Esophagus mucosa (tissue), 1 donor: ENCODE measurements around the gene IFNA1. TPM values are rescaled to one million over a fixed set of nuclear protein-coding genes. Genes with fewer than 3 reads are reported as not detected.

Experiments used
- ATAC-seq: fragments of 200-7000 bp; cut with Tn5 transposase; one replicate; pipeline ENCODE4 v1.9.1; 2020
- total RNA-seq: library from RNA; stranded (reverse); gene quantifications from one replicate; pipeline ENCODE4 v1.2.4, GENCODE V29; 2023
- donor health status: DM: yes; HTN: yes; CAD: no.

The IFNA1 gene
- total RNA-seq, 1 donor from 2014 or later = not detected

GRCh38 chr9:21449312-21449711, 9.1 kb downstream of the IFNA1 start:
- peak; percentile 64 for ATAC-seq

GRCh38 chr9:21450733-21451394, 10.6 kb downstream of the IFNA1 start:
- ATAC-seq = no peak

DNA sequence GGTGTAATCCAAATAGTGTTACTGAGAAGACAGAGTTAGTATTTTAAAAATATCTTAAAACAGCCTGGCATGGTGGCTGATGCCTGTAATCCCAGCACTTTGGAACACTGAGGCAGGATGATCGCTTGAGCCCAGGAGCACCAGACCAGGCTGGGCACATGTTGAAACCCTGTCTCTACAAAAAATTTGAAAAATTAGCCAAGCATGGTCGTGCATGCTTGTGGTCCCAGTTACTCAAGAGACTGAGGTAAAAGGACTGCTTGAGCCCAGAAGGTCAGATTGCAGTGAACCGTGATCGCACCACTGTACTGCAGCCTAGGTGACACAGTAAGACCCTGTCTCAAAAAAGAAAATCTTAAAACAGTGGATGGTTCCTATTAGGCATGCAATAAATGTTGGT, 12.4 kb downstream of the IFNA1 start:
- ATAC-seq = no peak

DNA sequence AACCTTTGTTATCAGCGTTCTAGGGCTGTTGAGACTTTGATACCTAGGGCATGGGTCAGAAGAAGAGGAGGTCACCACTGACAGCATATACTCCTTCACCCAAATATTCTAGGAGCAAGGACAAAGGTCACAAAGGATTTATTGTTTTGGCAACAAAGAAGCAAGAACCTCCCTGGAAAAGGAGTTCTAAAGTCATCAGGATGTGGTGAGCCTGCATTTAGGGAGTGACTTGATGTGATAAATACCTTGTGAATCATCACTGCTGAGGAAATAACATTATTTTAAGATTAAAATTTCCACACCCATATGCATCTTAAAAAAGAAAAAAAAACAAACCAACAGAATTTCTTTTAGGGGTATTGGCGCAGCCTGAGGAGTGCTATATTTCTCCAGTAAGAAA, 13.9 kb downstream of the IFNA1 start:
- ATAC-seq = no peak

DNA sequence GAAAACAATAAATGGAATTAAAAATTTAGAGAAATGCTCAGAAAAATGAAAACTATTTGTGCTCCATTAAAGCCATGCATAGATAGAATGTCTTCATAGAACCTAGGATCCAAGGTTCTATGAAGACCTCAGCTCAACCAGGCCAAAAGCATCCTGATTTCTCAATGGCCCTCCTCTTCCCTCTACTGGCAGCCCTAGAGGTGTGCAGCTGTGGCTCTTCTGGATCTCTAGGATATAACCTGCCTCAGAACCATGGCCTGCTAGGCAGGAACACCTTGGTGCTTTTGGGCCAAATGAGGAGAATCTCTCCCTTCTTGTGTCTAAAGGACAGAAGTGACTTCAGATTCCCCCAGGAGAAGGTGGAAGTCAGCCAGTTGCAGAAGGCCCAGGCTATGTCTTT, 15.1 kb downstream of the IFNA1 start:
- peak; percentile 74 for ATAC-seq

GRCh38 chr9:21461377-21461776, 21.1 kb downstream of the IFNA1 start:
- ATAC-seq = no peak

- ATAC-seq = no peak
Observed at GRCh38 chr9:21465138-21465537, 24.9 kb downstream of the IFNA1 start.

GRCh38 chr9:21465859-21466518, 25.8 kb downstream of the IFNA1 start:
- peak; percentile 74 for ATAC-seq

DNA sequence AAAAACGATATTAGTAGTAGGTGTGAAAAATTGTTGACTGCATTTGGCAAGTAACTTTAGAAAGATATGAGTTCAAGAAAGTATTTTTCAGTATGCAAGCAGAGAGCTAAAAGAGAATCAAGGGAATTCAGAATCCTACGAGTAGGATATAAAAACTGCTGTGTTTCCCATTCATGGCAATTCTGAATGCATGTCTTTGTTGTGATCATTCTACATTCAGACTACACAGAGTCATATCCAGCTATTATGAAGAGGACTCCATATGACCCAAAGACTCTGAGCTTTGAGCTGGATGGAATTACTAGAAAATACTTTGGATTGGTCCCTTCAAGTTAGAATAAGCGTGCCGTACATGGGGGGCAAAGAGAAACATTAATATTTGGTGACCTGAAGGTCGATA, 29.9 kb downstream of the IFNA1 start:
- no peak for ATAC-seq

GRCh38 chr9:21473236-21473635, 33.0 kb downstream of the IFNA1 start:
- ATAC-seq = no peak

GRCh38 chr9:21477466-21477865, 37.2 kb downstream of the IFNA1 start:
- no peak for ATAC-seq

DNA sequence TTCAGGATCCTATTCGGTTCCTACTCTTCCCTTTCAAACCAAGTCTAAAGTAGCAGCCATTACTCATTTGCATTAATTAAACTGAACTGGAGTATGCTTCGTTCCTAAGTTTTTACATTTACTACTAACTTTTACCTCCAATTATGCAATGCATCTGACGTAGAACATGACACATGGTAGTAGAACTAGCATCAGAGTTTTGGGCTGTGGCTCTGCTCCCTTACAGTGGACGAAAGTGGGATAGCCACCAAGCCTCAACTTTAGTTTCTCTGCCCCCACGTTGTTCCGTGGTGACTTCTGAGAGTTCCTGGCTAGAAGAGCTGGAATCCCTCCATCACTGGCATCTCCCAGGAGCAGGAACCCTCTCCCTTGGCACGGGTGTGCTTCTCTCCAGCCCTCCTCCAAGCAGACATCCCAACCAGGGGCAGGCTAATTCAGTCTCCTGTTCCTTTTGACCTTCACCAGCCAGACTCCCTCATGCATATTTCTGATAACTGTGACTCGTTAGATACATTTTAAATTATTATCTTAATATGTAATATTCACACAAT, 39.0 kb downstream of the IFNA1 start:
- ATAC-seq = no peak

GRCh38 chr9:21481470-21482056, 41.3 kb downstream of the IFNA1 start:
- ATAC-seq = no peak

- no peak for ATAC-seq
Observed at GRCh38 chr9:21482213-21482612, 42.0 kb downstream of the IFNA1 start, which contains the start of gene IFNE. IFNE (minus strand) TSS chr9:21482313; CDS start chr9:21481694, 619 bp downstream.

Other genes starting within 250 kb of the IFNA1 start
- not detected for gene IFNA7, start 238.2 kb upstream of the IFNA1 start, total RNA-seq
- not detected for gene IFNA10, start 233.3 kb upstream of the IFNA1 start, total RNA-seq
- gene IFNA16, start 223.1 kb upstream of the IFNA1 start, total RNA-seq = not detected
- gene IFNA17, start 212.2 kb upstream of the IFNA1 start, total RNA-seq = not detected
- not detected for gene IFNA14, start 200.4 kb upstream of the IFNA1 start, total RNA-seq
- not detected for gene IFNA5, start 135.1 kb upstream of the IFNA1 start, total RNA-seq
- gene KLHL9, start 105.0 kb upstream of the IFNA1 start, total RNA-seq = 10.1 TPM
- not detected for gene IFNA6, start 89.6 kb upstream of the IFNA1 start, total RNA-seq
- not detected for gene IFNA13, start 72.4 kb upstream of the IFNA1 start, total RNA-seq
- gene IFNA2, start 55.0 kb upstream of the IFNA1 start, total RNA-seq = not detected
- not detected for gene IFNA8, start 31.3 kb upstream of the IFNA1 start, total RNA-seq
- 5.6 TPM for gene IFNE, start 41.9 kb downstream of the IFNA1 start, total RNA-seq